ENCODE measurements around the gene CLPTM1L.

Gene CLPTM1L

GRCh38 chr5:1383886-1384401 lies 39.0 kb upstream of the CLPTM1L start:
- TF ChIP-seq ZFX (IDR thresholded peaks at IDR 0.05), result no peak
- TF ChIP-seq, protein P1, sequence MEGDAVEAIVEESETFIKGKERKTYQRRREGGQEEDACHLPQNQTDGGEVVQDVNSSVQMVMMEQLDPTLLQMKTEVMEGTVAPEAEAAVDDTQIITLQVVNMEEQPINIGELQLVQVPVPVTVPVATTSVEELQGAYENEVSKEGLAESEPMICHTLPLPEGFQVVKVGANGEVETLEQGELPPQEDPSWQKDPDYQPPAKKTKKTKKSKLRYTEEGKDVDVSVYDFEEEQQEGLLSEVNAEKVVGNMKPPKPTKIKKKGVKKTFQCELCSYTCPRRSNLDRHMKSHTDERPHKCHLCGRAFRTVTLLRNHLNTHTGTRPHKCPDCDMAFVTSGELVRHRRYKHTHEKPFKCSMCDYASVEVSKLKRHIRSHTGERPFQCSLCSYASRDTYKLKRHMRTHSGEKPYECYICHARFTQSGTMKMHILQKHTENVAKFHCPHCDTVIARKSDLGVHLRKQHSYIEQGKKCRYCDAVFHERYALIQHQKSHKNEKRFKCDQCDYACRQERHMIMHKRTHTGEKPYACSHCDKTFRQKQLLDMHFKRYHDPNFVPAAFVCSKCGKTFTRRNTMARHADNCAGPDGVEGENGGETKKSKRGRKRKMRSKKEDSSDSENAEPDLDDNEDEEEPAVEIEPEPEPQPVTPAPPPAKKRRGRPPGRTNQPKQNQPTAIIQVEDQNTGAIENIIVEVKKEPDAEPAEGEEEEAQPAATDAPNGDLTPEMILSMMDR (conservative IDR thresholded peaks at IDR 0.05), result no peak
- no peak overlapping the region for H3K27ac ChIP-seq

DNA sequence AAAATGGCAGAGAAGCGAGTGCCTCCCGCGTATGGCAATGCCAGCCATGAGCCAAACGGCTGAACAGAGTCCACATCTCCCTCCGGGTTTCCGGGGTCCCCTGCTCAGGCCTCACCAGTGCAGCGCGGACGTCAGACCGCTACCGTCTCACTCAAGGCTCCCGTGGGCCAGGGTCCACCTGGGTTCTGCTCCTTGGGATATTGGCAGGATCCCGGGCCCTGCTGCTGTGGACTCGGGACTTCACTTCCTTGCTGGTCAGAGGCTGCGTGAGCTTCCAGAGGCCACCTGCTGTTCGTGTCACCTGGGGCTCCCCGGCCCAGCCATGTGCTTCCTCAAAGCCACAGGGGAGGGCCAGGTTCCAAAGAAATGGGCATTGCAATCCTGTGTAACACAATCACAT lies 38.4 kb upstream of the CLPTM1L start:
- no peak overlapping the region for H3K27ac ChIP-seq
- TF ChIP-seq ZFX (IDR thresholded peaks at IDR 0.05), result no peak
- TF ChIP-seq, protein P1 (conservative IDR thresholded peaks at IDR 0.05), result no peak

- H3K27ac ChIP-seq, result no peak overlapping the region
- TF ChIP-seq ZFX (IDR thresholded peaks at IDR 0.05), result no peak
- TF ChIP-seq, protein P1 (conservative IDR thresholded peaks at IDR 0.05), result no peak
Observed at GRCh38 chr5:1382248-1382700, 37.4 kb upstream of the CLPTM1L start.

- H3K27ac ChIP-seq, result no peak overlapping the region
- no peak for TF ChIP-seq ZFX (IDR thresholded peaks at IDR 0.05)
- TF ChIP-seq, protein P1 (conservative IDR thresholded peaks at IDR 0.05), result no peak
Observed at GRCh38 chr5:1381370-1382247, 36.7 kb upstream of the CLPTM1L start.

GRCh38 chr5:1380910-1381309 lies 36.0 kb upstream of the CLPTM1L start:
- no peak overlapping the region for H3K27ac ChIP-seq
- TF ChIP-seq, protein P1 (conservative IDR thresholded peaks at IDR 0.05), result no peak
- no peak for TF ChIP-seq ZFX (IDR thresholded peaks at IDR 0.05)

- no peak for TF ChIP-seq ZFX (IDR thresholded peaks at IDR 0.05)
- TF ChIP-seq, protein P1 (conservative IDR thresholded peaks at IDR 0.05), result no peak
- no peak overlapping the region for H3K27ac ChIP-seq
Observed at GRCh38 chr5:1380011-1380817, 35.3 kb upstream of the CLPTM1L start.

All from C4-2B (cell line).